ENCODE data around the gene TIA1. TPM values are rescaled to one million over a fixed set of nuclear protein-coding genes. Genes with fewer than 3 reads are reported as not detected.
A peak's percentile ranks its signal among the peaks of the same experiment; 100 is the strongest.

The TIA1 gene
- total and polyA plus RNA-seq, 2 donors from 2014 or later, result 39.4 to 97.6 TPM

DNA sequence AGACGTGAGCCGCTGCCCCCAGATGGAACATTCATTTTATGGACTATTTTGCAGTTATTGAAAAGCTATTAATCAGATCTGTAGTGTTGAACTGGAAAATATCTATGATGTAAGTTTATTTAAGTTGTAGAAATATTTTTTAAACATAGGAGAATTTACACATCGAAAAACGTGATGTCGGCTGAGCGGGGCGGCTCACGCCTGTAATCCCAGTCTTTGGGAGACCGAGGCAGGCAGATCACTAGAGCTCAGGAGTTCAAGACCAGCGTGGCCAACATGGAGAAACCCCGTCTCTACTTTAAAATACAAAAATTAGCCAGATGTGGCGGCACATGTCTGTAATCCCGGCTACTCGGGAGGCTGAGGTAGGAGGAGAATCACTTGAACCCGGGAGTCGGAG is 2.0 kb upstream of the TIA1 start:
- no peak overlapping the region for H3K4me3 ChIP-seq (ENCODE audit: low read length in 3 of 3)
- no peak overlapping the region for H3K27ac ChIP-seq (ENCODE audit: low read depth in 2 of 2, low read length in 2 of 2)
- FAIRE-seq (no peak), DNase-seq (no peak)
- peaks cover 0 to 8% (median 3%) of the 10 kb centered on the region in 3 donors for H3K4me1 ChIP-seq (ENCODE audit: control insufficient read depth in 2 of 3, insufficient read depth in 2 of 3, low read depth in 1 of 3, low read length in 3 of 3)
- TF ChIP-seq, protein P1, sequence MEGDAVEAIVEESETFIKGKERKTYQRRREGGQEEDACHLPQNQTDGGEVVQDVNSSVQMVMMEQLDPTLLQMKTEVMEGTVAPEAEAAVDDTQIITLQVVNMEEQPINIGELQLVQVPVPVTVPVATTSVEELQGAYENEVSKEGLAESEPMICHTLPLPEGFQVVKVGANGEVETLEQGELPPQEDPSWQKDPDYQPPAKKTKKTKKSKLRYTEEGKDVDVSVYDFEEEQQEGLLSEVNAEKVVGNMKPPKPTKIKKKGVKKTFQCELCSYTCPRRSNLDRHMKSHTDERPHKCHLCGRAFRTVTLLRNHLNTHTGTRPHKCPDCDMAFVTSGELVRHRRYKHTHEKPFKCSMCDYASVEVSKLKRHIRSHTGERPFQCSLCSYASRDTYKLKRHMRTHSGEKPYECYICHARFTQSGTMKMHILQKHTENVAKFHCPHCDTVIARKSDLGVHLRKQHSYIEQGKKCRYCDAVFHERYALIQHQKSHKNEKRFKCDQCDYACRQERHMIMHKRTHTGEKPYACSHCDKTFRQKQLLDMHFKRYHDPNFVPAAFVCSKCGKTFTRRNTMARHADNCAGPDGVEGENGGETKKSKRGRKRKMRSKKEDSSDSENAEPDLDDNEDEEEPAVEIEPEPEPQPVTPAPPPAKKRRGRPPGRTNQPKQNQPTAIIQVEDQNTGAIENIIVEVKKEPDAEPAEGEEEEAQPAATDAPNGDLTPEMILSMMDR (IDR thresholded peaks at IDR 0.05; ENCODE audit: borderline replicate concordance, extremely low read depth, insufficient read depth), result no peak
- no peaks in the 10 kb centered on the region for H3K36me3 ChIP-seq (ENCODE audit: control insufficient read depth in 2 of 3, insufficient read depth in 3 of 3, low read length in 3 of 3)
- H3K9me3 ChIP-seq (ENCODE audit: control insufficient read depth in 2 of 3, insufficient read depth in 1 of 3, low read length in 3 of 3), result no peaks in the 10 kb centered on the region
- no peaks in the 10 kb centered on the region for H3K27me3 ChIP-seq (ENCODE audit: control insufficient read depth, insufficient read depth, low read length)
- H3K9ac ChIP-seq (ENCODE audit: low read length in 3 of 3), result no peak overlapping the region
- intact Hi-C loops (cut with DNase I), result no loop called here

DNA sequence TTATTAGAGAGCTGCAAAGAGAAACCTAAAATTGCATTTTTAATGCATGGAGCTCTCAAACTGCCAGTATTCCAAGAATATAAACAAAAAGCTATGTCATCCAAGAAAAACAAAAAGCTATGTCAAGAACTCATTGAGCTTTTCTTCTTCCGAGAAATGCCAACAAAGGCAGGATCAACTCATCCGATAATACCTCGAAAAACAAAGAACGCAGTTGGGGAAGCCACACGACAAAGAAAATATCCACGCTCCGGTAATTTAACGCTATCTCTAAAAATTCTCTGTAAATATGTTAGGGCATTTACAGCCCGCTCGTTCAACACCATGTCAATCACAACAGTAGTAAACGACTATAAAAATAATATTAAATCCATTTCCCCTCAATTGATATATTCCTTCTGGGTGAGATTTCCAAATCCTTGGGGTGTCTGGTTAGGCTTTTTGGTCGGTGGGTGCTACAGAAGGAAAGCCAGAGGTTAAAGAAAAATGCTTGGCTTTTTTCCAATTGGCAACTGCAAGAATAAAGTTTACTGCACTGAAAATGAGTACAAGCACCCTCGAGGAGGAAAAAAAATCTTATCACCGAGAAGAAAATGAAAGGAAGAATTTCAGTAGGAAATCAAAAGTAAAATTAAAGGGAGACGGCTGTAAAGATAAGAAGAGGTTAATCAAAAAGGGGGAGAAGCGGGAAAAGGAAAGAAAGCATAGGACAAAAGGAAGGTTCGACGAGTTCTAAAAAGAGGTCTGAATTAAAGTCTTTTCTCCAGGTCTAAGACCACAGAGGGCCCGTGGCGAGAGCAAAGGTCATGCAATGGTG is 856 bp downstream of the TIA1 start:
- TF ChIP-seq, protein P1 (IDR thresholded peaks at IDR 0.05; ENCODE audit: borderline replicate concordance, extremely low read depth, insufficient read depth), result no peak
- intact Hi-C loops (cut with DNase I), result no loop called here
- Histone ChIP-seq H3K4me3 (ENCODE audit: low read length in 3 of 3) (peak overlapping the region; percentile 98 to 100 (median 100)), H3K27ac (ENCODE audit: low read depth in 2 of 2, low read length in 2 of 2) (peak overlapping the region; percentile 98 to 99), H3K9ac (ENCODE audit: low read length in 3 of 3) (peak overlapping the region; percentile 100), H3K36me3 (ENCODE audit: control insufficient read depth in 2 of 3, insufficient read depth in 3 of 3, low read length in 3 of 3) (no peaks in the 10 kb centered on the region), H3K27me3 (ENCODE audit: control insufficient read depth, insufficient read depth, low read length) (no peaks in the 10 kb centered on the region), H3K4me1 (ENCODE audit: control insufficient read depth in 2 of 3, insufficient read depth in 2 of 3, low read depth in 1 of 3, low read length in 3 of 3) (peaks cover 0 to 8% (median 8%) of the 10 kb centered on the region in 3 donors), H3K9me3 (ENCODE audit: control insufficient read depth in 2 of 3, insufficient read depth in 1 of 3, low read length in 3 of 3) (no peaks in the 10 kb centered on the region)
- DNase-seq (peak in 1 of 5 donors; percentile 81), FAIRE-seq (no peak)

DNA sequence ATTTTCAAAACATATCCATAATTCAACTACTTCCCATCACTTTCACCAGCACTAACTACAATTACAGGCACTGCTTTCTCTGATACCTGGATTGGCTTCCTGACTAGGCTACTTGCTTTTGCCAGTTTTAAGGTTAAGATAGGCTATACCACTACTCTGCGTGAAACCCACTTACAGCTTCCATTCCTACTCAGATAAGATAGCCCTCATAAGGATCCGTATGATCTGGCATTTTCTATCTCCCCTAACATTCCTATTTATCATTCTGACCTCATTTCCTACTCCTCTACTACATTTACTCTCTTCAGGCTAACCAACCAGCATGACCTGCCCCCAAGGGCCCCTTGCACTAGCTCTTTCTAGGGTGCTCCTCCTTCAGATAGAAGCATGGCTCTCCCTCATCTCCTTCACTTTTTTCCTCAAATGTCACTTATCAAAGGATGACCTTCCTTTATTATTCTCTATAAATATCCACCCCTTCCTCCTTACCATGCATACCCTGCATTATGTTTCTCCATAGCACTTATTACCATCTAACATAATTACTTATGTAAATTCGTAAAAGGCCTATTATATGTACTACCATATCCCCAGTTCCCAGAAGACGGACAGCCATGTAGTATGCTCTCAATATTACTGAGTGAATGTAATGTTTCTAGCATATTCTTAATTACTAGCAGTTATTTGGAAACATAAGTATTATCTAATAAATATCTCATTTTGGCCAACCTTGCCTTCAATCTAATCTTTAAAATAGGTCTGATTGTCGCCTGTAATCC is 4.4 kb downstream of the TIA1 start:
- FAIRE-seq, result no peak
- H3K9ac ChIP-seq (ENCODE audit: low read length in 3 of 3), result no peak overlapping the region
- no peak for DNase-seq
- TF ChIP-seq, protein P1 (IDR thresholded peaks at IDR 0.05; ENCODE audit: borderline replicate concordance, extremely low read depth, insufficient read depth), result no peak
- no peak overlapping the region for H3K4me3 ChIP-seq (ENCODE audit: low read length in 3 of 3)
- peaks cover 0 to 12% (median 8%) of the 10 kb centered on the region in 3 donors for H3K4me1 ChIP-seq (ENCODE audit: control insufficient read depth in 2 of 3, insufficient read depth in 2 of 3, low read depth in 1 of 3, low read length in 3 of 3)
- peaks cover 0 to 6% (median 0%) of the 10 kb centered on the region in 3 donors for H3K36me3 ChIP-seq (ENCODE audit: control insufficient read depth in 2 of 3, insufficient read depth in 3 of 3, low read length in 3 of 3)
- no peaks in the 10 kb centered on the region for H3K27me3 ChIP-seq (ENCODE audit: control insufficient read depth, insufficient read depth, low read length)
- H3K27ac ChIP-seq (ENCODE audit: low read depth in 2 of 2, low read length in 2 of 2), result no peak overlapping the region
- intact Hi-C loops (cut with DNase I), result no loop called here
- H3K9me3 ChIP-seq (ENCODE audit: control insufficient read depth in 2 of 3, insufficient read depth in 1 of 3, low read length in 3 of 3), result no peaks in the 10 kb centered on the region
